ENCODE data around the gene DKK2.

Gene DKK2

DNA sequence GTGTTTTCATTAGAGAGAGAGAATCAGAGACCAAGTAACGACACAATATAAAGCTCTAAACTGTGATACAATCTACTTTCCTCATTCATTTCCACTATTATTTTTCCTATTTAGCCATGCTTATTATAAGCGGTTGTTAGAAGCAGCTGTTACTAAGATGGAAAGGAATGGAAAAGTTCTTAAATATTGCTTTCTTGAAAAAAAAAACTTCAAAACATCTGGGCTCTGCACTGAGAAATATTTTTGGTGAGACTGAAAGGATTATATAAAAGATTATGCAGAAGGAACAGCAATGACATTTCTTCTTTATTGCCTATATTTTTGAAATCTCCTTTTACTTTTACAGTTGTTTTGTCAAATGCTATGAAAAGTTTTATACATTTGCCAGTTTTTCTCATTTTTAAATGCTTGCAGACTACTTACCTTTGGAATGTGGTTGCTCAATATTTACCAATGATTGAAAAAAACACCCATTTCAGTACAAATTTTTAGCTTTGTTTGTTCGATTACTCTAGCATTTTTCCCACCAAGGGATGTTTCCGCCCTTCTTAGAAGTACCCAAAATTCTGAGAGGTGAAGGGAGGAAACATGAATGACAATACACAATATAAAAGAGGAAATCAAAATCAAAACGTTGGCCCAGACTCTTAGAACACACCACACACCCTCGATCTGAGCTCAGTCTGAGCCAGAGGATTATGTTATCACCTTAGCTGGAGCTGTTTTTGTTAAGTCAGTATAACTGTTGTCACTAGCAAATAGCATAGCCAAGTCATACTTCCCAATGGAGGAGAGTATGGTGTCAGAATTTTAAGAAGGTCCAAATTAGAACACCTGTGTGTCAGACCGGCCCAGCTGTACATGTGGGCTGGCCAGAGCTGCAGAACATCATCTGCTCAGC lies 18.4 kb downstream of the DKK2 start:
- no peak for DNase-seq (ENCODE audit: low read depth)

DNA sequence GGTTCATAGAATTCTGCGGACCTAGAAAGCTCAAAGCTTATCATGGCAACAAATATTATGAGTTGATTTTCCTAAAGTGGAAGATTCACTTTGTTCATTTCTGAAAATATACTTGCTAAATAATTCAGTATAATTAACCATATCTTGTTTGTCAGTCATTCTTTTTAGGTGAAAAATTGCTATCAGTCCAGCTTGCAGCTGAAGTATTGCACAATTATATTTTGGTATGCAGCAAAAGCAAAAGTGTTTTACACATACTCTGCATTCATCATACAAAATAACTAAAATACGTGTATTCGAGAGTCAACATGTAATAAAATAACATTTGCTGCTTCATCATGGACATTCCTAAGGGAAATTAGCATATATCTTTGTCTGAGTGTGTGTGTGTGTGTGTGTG lies 24.8 kb downstream of the DKK2 start:
- no peak for DNase-seq (ENCODE audit: low read depth)

DNA sequence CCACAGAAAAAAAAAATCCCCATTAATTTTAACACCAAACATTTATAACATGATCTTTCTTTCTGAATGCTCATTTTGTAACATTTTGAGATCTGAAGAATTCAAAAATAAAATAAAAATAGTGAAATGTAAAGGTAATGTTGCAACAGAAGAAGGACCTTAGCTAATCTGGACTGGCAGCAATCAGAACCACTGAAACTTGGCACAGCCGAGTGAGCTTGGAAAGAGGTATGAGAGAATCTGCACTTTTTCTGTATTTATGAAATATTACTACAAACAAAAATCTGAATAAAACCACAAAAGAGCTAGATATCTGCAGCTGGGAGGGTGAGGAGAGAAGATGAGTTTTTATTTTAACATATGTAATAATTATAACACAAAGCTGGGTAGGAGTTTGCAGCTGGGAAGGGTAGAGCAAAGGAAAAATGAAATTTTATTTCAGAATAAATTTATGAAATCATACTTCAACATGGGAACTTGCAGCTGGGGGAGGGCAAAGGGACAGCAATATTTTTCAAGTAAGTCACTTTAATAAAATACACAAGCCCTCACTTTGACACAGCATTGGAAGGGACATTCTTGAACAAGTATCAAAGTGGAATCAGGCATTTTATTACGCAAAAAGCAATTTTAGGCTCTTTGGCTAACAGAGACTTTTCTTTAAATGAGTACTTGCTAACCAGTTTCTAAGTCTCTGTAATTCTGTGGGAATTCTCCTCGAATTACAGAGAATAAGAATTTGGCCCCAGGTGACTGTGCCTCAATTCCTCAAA lies 26.7 kb downstream of the DKK2 start:
- DNase-seq (ENCODE audit: low read depth): no peak

DNA sequence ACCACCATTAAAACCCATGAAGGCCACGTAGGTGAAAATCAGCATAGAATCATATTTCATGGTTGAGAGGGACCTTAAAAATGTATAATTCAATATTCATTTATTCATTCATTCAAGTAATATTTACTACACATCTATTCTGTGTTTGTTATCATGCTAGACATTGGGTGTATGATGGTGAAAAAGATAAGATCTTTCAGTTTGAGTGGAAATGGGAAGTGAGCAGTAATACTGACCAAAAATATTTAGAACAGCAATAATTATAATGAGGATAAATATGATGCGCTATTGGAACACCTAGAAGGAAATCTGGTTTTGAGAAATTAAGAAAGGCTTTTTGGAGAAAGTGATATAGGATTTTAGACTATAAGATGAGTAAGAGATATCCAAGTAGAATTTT lies 28.0 kb downstream of the DKK2 start:
- DNase-seq (ENCODE audit: low read depth): no peak

DNA sequence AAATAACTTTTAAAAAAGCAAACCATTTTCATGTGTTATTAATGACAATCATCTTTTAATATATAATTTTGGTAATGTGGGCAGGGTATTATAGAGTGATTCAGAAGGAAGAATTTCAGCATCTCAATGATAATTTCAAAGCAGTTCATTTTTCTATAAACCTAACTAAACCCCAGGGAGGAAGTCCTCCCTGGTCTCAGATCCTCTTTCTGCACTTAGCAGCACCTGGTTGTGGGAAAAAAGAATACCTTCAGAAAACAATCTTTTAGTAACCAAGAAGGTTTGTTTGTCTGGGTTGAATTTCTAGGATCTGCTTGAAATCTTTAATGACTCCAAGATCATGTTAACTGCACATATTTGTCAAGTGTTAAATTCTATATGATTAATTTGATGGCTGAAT lies 29.9 kb downstream of the DKK2 start:
- DNase-seq (ENCODE audit: low read depth): no peak

GRCh38 chr4:106996490-106996889 lies 39.6 kb downstream of the DKK2 start:
- DNase-seq (ENCODE audit: low read depth): no peak

GRCh38 chr4:106993827-106994226 lies 42.3 kb downstream of the DKK2 start:
- no peak for DNase-seq (ENCODE audit: low read depth)

DNA sequence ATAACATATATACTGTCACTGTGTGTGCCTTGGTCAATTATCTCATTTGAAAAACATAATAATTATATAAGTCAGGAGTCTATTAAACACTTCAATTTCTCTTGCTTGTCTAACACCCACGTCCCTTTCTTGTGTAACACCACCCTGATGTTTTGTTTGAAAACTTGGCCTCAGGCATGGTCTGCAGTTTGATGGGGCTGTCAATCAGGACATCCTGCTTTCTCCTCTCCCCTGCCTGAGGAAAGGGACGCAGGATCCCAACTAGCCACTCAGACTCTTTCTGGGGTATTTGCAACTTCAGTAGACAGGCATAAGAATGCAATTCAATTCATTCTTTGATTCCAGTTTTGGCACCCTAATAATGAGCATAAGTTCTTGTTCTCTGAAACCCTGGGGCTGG lies 48.8 kb downstream of the DKK2 start:
- no peak for DNase-seq (ENCODE audit: low read depth)

DNA sequence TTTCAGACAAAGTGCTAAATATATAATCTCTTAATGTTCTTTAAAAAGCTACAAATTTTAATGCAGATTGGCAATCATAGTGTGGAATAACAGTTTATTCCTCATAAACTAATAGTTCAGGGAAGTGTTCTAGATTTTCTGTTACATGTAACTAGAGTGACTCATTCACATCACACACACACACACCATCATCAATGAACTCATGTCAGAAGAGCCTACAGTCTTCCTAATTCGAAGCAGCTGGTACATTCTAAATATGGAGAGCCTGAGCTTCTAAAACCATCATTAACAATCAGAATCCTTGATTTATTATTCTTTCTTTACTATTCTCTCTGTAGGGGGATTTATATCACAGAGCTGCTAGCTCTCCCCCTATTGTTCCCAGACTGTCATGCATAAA lies 49.6 kb downstream of the DKK2 start:
- peak; percentile 41 for DNase-seq (ENCODE audit: low read depth)

- peak; percentile 6 for DNase-seq (ENCODE audit: low read depth)
Measured at GRCh38 chr4:106985830-106986229, 50.3 kb downstream of the DKK2 start.

DNA sequence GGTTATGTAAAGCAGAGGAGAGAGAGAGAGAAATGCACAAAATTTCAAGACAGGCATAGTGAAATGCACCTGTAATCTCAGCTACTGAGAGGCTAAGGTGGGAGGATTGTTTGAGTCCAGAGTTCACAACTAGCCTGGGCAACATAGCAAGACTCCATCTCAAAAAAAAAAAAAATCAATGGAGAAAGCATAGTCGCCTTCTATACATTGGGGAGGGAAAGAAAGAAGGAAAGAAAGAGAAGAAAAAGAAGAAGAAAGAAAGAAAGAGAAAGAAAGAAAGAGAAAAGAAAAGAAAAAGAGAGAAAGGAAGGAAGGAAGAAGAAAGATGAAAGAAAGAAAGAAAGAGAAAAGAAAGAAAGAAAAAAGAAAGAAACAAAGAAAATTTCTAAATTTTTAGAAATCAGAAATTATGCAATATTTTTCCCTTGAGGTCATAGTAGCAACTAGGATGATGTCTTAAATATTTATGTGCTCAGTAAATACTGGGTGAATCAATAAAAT lies 53.4 kb downstream of the DKK2 start:
- DNase-seq (ENCODE audit: low read depth): no peak

DNA sequence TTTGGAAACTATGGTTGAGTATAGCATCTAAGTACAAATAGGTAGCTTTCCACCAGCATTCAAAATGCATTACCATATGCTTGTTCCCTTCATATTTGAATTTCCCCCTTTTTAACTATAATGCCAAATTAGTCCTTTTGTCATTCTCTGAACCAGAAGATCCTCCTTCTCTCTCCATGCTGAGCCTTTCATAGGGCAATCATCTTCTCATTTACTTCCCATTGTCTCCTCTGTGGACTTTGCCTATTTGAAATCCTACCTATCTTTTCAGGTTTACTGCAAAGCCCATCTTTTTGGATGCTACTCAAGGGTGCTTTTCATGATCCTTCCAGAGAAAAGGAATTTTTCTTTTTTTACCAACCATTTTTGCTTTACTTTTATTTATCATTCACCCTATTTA lies 54.7 kb downstream of the DKK2 start:
- no peak for DNase-seq (ENCODE audit: low read depth)

- DNase-seq (ENCODE audit: low read depth): no peak
Measured at GRCh38 chr4:106979476-106979875, 56.6 kb downstream of the DKK2 start.

DNA sequence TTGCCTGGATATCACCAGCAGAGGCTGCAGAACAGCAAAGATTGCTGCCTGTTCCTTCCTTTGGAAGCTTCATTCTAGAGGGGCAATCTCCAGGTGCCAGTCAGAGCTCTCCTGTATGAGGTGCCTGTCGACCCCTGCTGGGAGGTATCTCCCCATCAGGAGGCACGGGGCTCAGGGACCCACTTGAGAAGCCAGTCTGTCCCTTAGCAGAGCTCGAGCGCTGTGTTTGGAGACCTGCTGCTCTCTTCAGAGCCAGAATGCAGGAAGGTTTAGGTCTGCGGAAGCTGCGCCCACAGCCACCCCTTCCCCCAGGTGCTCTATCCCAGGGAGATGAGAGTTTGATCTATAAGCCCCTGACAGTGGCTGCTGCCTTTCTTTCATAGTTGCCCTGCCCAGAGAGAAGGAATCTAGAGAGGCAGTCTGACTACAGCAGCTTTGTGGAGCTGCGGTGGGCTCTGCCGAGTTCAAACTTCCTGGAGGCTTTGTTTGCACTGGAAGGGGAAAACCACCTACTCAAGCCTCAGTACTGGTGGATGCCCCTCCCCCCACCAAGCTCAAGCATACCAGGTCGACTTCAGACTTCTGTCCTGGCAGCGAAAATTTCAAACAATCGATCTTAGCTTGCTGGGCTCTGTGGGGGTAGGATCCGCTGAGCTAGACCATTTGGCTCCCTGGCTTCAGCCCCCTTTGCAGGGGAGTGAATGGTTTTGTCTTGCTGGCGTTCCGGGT lies 57.9 kb downstream of the DKK2 start:
- DNase-seq (ENCODE audit: low read depth): no peak

- no peak for DNase-seq (ENCODE audit: low read depth)
Measured at GRCh38 chr4:106971636-106972035, 64.5 kb downstream of the DKK2 start.

DNA sequence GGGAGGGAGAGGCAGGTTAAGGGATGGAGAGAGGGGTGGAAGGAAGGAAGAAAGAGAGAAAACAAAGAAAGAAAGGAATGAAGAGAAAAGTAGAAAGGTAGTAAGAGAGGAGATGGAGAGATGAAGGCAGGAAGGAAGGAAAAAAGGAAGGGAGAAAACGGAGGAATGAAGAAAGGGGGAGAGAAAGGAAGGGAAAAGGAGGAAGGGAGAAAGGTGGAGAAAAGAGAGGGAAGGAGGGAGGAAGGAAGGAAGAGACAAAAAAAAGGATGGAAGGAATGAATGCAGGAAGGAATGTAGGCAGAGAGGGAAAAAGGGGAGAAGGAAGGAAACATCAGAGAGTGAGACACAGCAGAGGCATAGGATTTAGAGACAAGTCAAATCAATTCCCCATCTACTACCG lies 68.2 kb downstream of the DKK2 start:
- no peak for DNase-seq (ENCODE audit: low read depth)

GRCh38 chr4:106953036-106953705 lies 82.9 kb downstream of the DKK2 start:
- DNase-seq (ENCODE audit: low read depth): no peak

DNA sequence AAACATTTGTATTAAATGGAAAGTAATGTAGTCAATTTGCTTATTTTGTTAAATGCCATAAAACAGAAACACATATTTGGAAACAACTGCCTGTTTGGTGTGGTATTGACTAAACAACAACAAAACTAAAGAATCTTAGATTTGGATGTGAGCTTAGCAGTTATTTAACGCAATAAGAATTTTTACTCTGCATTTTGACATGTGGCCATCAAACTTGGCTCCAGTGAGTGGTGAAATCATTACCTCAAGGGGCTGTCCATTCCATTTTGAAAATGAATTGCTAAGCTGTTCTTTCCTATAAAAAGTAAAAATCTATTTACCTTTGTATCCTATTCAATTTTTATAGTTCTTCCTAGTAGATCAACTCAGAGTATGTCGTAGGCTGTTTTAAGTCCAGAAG lies 84.2 kb downstream of the DKK2 start:
- DNase-seq (ENCODE audit: low read depth): no peak

GRCh38 chr4:106941841-106942240 lies 94.3 kb downstream of the DKK2 start:
- DNase-seq (ENCODE audit: low read depth): no peak

- no peak for DNase-seq (ENCODE audit: low read depth)
Measured at GRCh38 chr4:106930522-106930921, 105.6 kb downstream of the DKK2 start.

GRCh38 chr4:106929248-106929647 lies 106.9 kb downstream of the DKK2 start:
- DNase-seq (ENCODE audit: low read depth): no peak

DNA sequence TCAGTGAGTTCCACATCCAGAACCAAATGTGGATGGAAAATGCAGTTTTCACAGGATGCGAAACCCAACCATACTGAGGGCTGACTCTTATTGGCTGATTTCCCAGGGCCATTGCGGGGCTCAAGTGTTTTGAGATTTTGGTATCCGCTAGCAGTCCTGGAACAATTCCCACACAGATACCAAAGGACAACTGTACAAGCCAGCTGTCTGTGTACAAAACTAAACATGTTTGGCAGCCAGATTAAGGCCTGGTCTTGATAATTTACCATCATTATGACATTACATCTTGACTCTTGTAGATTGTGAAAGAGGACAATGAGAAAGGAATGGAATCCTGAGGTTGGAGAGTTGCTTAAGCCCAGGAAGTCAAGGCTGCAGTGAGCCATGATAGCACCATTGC lies 121.9 kb downstream of the DKK2 start:
- DNase-seq (ENCODE audit: low read depth): no peak

Data from stromal cell of bone marrow (primary cell).